ENCODE measurements around the gene SLC17A3.

SLC17A3 gene

GRCh38 chr6:25835442-25836283 lies 38.4 kb downstream of the SLC17A3 start:
- no peak for DNase-seq

- DNase-seq: no peak
Measured at GRCh38 chr6:25834950-25835349, 39.1 kb downstream of the SLC17A3 start.

GRCh38 chr6:25833136-25833535 lies 40.9 kb downstream of the SLC17A3 start:
- DNase-seq: no peak

- DNase-seq: no peak
Measured at GRCh38 chr6:25832670-25833069, 41.4 kb downstream of the SLC17A3 start.

GRCh38 chr6:25832307-25832662 lies 41.8 kb downstream of the SLC17A3 start:
- DNase-seq: no peak

- peak; percentile 43 for DNase-seq
Measured at GRCh38 chr6:25831532-25832306, 42.3 kb downstream of the SLC17A3 start, which contains the start of gene SLC17A1. Gene SLC17A1 (minus strand): TSS chr6:25832052. CDS start chr6:25830557, 1,495 bp downstream.

GRCh38 chr6:25830458-25830857 lies 43.6 kb downstream of the SLC17A3 start:
- DNase-seq: no peak

GRCh38 chr6:25829375-25829774 lies 44.7 kb downstream of the SLC17A3 start:
- DNase-seq: no peak

GRCh38 chr6:25821341-25821740 lies 52.7 kb downstream of the SLC17A3 start:
- DNase-seq: no peak

GRCh38 chr6:25816252-25816651 lies 57.8 kb downstream of the SLC17A3 start:
- no peak for DNase-seq

GRCh38 chr6:25815194-25815593 lies 58.8 kb downstream of the SLC17A3 start:
- DNase-seq: no peak

- no peak for DNase-seq
Measured at GRCh38 chr6:25804804-25805203, 69.2 kb downstream of the SLC17A3 start.

GRCh38 chr6:25801436-25801835 lies 72.6 kb downstream of the SLC17A3 start:
- DNase-seq: no peak
